HepG2 (cell line): ENCODE results near the gene ACTN4. TPM values are rescaled to one million over a fixed set of nuclear protein-coding genes. Genes with fewer than 3 reads are reported as not detected.

Source experiments
- AGO2 ChIP-seq: fragments of 200-400 bp; formaldehyde crosslinking; optimal IDR thresholded peaks from 2 replicates; pipeline ENCODE3; 2017; ENCODE audit warnings: mild to moderate bottlenecking, low read depth, low read length, moderate library complexity
- DMAP1 ChIP-seq: IDR thresholded peaks from 2 replicates; pipeline ENCODE4 v1.6.1; 2016
- GABPB1 ChIP-seq: IDR thresholded peaks from 2 replicates; pipeline ENCODE4 v1.6.1; 2016; ENCODE audit warnings: mild to moderate bottlenecking, missing genetic modification reagents, moderate library complexity, missing compliant biosample characterization
- MED8 ChIP-seq: sonication (generic); formaldehyde crosslinking; IDR thresholded peaks from 2 replicates; pipeline ENCODE4 v1.8.1; 2023; ENCODE audit warnings: mild to moderate bottlenecking, missing genetic modification reagents; ENCODE audit not compliant: insufficient replicate concordance
- SAP130 ChIP-seq: IDR thresholded peaks from 2 replicates; pipeline ENCODE4 v1.6.1; 2016; ENCODE audit warnings: low read depth
- ZC3H4 ChIP-seq: sonication (generic); formaldehyde crosslinking; IDR thresholded peaks from 2 replicates; pipeline ENCODE4 v1.4.0; 2020; ENCODE audit warnings: missing genetic modification reagents, borderline replicate concordance
- ZNF20 ChIP-seq: sonication (generic); formaldehyde crosslinking; IDR thresholded peaks from 2 replicates; pipeline ENCODE4 v1.4.0; 2020; ENCODE audit warnings: mild to moderate bottlenecking, moderate library complexity, missing genetic modification reagents
- ZNF598 ChIP-seq: sonication (generic); formaldehyde crosslinking; IDR thresholded peaks from 2 replicates; pipeline ENCODE4 v1.5.1; 2020; ENCODE audit warnings: mild to moderate bottlenecking, missing genetic modification reagents, borderline replicate concordance
- ZNF674 ChIP-seq: sonication (generic); formaldehyde crosslinking; IDR thresholded peaks from 2 replicates; pipeline ENCODE4 v1.5.0; 2020; ENCODE audit warnings: low read depth, mild to moderate bottlenecking, missing genetic modification reagents
- polyA plus RNA-seq, 8 experiments: library from polyadenylated mRNA; depleted of rRNA in 3 of 8; stranded (reverse) in 7 of 8; unstranded in 1 of 8; fragments of >200 nt; fragmentation: Illumina TruSeq in 4 of 8; extraction: Trizol in 4 of 8; gene quantifications; 2 replicates each; pipeline versions ENCODE4 v1.2.1 to v1.2.3, GENCODE V29; 2011 to 2016; ENCODE audit warnings: low read depth in 4 of 8, missing spikeins in 1 of 8, mixed read lengths in 1 of 8; ENCODE audit not compliant: insufficient read depth in 1 of 8
- total RNA-seq, 5 experiments: library from RNA; depleted of rRNA; stranded (reverse); fragments of >200 nt; fragmentation: Illumina TruSeq; extraction: Trizol; gene quantifications; 2 replicates each; pipeline ENCODE4 v1.2.3, GENCODE V29; 2016; ENCODE audit warnings: low read depth in 1 of 5
- TF ChIP-seq, protein P1 (sequence below): IDR thresholded peaks from 2 replicates; pipeline ENCODE4 v1.4.0; 2020; ENCODE audit warnings: mild to moderate bottlenecking, missing genetic modification reagents
- TF ChIP-seq, protein P2 (sequence below): sonication (generic); formaldehyde crosslinking; IDR thresholded peaks from 2 replicates; pipeline ENCODE4 v1.5.0; 2020; ENCODE audit warnings: missing genetic modification reagents
- TF ChIP-seq, protein P3 (sequence below): sonication (generic); formaldehyde crosslinking; IDR thresholded peaks from 2 replicates; pipeline ENCODE4 v1.8.0; 2023; ENCODE audit warnings: mild to moderate bottlenecking, missing genetic modification reagents
- TF ChIP-seq, protein P4 (sequence below): sonication (generic); formaldehyde crosslinking; IDR thresholded peaks from 2 replicates; pipeline ENCODE4 v1.4.0; 2020; ENCODE audit warnings: missing genetic modification reagents, mild to moderate bottlenecking, borderline replicate concordance
- TF ChIP-seq, protein P5 (sequence below): sonication (generic); formaldehyde crosslinking; conservative IDR thresholded peaks from 2 replicates; pipeline ENCODE4 v1.8.0; 2022; ENCODE audit warnings: mild to moderate bottlenecking, moderate library complexity, missing genetic modification reagents

ACTN4 gene
- total and polyA plus RNA-seq, 2 of the 13 experiments (the other 11 are each of a cell fraction or from before 2014, with no cell fraction given): 171 to 192 TPM

DNA sequence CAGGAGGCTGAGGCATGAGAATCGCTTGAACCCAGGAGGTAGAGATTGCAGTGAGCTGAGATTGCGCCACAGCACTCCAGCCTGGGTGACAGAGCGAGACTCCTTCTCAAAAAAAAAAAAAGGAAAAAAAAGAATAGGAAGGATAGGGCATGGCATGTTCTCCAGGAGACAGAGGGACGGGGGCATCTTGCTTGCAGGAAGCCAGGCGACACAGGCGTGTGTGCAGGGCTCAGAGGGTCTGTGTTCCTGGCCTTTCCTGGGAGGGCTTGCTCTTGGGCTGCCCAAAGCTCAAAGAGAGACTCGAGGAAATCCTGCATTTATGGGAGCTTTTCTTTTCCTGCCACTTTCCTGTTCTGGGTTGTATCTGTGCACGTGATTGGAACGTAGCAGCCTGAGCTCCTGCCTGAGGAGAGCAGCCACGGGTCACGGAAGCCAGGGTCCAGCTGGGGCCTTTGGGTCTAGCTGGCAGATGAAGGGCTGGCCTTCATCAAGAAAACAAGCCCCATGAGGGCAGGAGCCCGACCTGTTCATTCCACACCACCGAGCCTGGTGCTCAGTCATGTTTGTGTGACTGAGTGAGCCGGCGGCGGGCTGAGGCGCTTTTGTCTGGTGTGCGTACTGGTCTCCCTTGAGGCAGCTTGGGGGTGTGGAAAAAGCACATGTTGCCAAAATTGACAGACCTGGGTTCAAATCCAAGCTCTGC, 52.3 kb downstream of the ACTN4 start (continued):
- TF ChIP-seq, protein P1, sequence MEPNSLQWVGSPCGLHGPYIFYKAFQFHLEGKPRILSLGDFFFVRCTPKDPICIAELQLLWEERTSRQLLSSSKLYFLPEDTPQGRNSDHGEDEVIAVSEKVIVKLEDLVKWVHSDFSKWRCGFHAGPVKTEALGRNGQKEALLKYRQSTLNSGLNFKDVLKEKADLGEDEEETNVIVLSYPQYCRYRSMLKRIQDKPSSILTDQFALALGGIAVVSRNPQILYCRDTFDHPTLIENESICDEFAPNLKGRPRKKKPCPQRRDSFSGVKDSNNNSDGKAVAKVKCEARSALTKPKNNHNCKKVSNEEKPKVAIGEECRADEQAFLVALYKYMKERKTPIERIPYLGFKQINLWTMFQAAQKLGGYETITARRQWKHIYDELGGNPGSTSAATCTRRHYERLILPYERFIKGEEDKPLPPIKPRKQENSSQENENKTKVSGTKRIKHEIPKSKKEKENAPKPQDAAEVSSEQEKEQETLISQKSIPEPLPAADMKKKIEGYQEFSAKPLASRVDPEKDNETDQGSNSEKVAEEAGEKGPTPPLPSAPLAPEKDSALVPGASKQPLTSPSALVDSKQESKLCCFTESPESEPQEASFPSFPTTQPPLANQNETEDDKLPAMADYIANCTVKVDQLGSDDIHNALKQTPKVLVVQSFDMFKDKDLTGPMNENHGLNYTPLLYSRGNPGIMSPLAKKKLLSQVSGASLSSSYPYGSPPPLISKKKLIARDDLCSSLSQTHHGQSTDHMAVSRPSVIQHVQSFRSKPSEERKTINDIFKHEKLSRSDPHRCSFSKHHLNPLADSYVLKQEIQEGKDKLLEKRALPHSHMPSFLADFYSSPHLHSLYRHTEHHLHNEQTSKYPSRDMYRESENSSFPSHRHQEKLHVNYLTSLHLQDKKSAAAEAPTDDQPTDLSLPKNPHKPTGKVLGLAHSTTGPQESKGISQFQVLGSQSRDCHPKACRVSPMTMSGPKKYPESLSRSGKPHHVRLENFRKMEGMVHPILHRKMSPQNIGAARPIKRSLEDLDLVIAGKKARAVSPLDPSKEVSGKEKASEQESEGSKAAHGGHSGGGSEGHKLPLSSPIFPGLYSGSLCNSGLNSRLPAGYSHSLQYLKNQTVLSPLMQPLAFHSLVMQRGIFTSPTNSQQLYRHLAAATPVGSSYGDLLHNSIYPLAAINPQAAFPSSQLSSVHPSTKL (CRISPR knock-in tag): no peak
- TF ChIP-seq MED8 (CRISPR knock-in tag) (no peak), DMAP1 (CRISPR knock-in tag) (no peak), ZNF674 (CRISPR knock-in tag) (no peak), AGO2 (peak; percentile 81), GABPB1 (CRISPR knock-in tag) (no peak), ZNF20 (CRISPR knock-in tag) (no peak), ZC3H4 (CRISPR knock-in tag) (no peak), SAP130 (no peak), ZNF598 (no peak)
- TF ChIP-seq, protein P2, sequence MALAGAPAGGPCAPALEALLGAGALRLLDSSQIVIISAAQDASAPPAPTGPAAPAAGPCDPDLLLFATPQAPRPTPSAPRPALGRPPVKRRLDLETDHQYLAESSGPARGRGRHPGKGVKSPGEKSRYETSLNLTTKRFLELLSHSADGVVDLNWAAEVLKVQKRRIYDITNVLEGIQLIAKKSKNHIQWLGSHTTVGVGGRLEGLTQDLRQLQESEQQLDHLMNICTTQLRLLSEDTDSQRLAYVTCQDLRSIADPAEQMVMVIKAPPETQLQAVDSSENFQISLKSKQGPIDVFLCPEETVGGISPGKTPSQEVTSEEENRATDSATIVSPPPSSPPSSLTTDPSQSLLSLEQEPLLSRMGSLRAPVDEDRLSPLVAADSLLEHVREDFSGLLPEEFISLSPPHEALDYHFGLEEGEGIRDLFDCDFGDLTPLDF (CRISPR knock-in tag): no peak
- TF ChIP-seq, protein P3, sequence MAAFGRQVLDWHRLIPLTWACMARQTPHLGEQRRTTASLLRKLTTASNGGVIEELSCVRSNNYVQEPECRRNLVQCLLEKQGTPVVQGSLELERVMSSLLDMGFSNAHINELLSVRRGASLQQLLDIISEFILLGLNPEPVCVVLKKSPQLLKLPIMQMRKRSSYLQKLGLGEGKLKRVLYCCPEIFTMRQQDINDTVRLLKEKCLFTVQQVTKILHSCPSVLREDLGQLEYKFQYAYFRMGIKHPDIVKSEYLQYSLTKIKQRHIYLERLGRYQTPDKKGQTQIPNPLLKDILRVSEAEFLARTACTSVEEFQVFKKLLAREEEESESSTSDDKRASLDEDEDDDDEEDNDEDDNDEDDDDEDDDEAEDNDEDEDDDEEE (CRISPR knock-in tag): no peak
- TF ChIP-seq, protein P4, sequence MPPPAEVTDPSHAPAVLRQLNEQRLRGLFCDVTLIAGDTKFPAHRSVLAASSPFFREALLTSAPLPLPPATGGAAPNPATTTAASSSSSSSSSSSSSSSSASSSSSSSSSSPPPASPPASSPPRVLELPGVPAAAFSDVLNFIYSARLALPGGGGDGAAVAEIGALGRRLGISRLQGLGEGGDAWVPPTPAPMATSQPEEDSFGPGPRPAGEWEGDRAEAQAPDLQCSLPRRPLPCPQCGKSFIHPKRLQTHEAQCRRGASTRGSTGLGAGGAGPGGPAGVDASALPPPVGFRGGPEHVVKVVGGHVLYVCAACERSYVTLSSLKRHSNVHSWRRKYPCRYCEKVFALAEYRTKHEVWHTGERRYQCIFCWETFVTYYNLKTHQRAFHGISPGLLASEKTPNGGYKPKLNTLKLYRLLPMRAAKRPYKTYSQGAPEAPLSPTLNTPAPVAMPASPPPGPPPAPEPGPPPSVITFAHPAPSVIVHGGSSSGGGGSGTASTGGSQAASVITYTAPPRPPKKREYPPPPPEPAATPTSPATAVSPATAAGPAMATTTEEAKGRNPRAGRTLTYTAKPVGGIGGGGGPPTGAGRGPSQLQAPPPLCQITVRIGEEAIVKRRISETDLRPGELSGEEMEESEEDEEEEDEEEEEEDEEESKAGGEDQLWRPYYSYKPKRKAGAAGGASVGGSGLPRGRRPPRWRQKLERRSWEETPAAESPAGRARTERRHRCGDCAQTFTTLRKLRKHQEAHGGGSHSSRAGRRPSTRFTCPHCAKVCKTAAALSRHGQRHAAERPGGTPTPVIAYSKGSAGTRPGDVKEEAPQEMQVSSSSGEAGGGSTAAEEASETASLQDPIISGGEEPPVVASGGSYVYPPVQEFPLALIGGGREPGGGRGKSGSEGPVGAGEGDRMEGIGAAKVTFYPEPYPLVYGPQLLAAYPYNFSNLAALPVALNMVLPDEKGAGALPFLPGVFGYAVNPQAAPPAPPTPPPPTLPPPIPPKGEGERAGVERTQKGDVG: 0 out of 2 replicates have a peak, but pooled peaks have one; percentile 56
- TF ChIP-seq, protein P5, sequence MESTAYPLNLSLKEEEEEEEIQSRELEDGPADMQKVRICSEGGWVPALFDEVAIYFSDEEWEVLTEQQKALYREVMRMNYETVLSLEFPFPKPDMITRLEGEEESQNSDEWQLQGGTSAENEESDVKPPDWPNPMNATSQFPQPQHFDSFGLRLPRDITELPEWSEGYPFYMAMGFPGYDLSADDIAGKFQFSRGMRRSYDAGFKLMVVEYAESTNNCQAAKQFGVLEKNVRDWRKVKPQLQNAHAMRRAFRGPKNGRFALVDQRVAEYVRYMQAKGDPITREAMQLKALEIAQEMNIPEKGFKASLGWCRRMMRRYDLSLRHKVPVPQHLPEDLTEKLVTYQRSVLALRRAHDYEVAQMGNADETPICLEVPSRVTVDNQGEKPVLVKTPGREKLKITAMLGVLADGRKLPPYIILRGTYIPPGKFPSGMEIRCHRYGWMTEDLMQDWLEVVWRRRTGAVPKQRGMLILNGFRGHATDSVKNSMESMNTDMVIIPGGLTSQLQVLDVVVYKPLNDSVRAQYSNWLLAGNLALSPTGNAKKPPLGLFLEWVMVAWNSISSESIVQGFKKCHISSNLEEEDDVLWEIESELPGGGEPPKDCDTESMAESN (CRISPR knock-in tag): peak; percentile 94
